Karpas-422 (cell line): ENCODE measurements around the gene DESI1. TPM values are rescaled to one million over a fixed set of nuclear protein-coding genes. Genes with fewer than 3 reads are reported as not detected.

Experiments
- DNase-seq: peaks from one replicate; pipeline ENCODE4 v3.0.0-alpha.2; 2015
- H2AFZ ChIP-seq: fragments of 200-600 bp; sonication (generic); 2 replicates; pipeline ENCODE4 v1.6.1; 2014; ENCODE audit warnings: antibody characterized with exemption, low read length, mixed read lengths
- H3K27ac ChIP-seq: fragments of 200-600 bp; sonication (generic); 2 replicates; pipeline ENCODE4 v1.5.1; 2014; ENCODE audit warnings: mild to moderate bottlenecking, low read length, moderate library complexity
- H3K27me3 ChIP-seq: fragments of 200-600 bp; sonication (generic); 2 replicates; pipeline ENCODE4 v1.6.1; 2014; ENCODE audit warnings: low read length, mixed read lengths
- H3K36me3 ChIP-seq: fragments of 200-600 bp; sonication (generic); 2 replicates; pipeline ENCODE4 v1.6.1; 2014; ENCODE audit warnings: low read length, mixed read lengths; ENCODE audit not compliant: insufficient read depth
- H3K4me1 ChIP-seq: fragments of 200-600 bp; sonication (generic); 2 replicates; pipeline ENCODE4 v1.6.1; 2014; ENCODE audit warnings: mild to moderate bottlenecking, low read length, mixed read lengths
- H3K4me2 ChIP-seq: fragments of 200-600 bp; sonication (generic); 2 replicates; pipeline ENCODE4 v1.6.1; 2014; ENCODE audit warnings: low read length, low read depth, mild to moderate bottlenecking; ENCODE audit not compliant: poor library complexity, severe bottlenecking
- H3K4me3 ChIP-seq: fragments of 200-600 bp; sonication (generic); 2 replicates; pipeline ENCODE4 v1.5.1; 2014; ENCODE audit warnings: mild to moderate bottlenecking, antibody characterized with exemption, low read length, mixed read lengths
- H3K79me2 ChIP-seq: fragments of 200-600 bp; sonication (generic); 2 replicates; pipeline ENCODE4 v1.6.1; 2014; ENCODE audit warnings: mild to moderate bottlenecking, low read length, mixed read lengths
- H3K9ac ChIP-seq: fragments of 200-600 bp; sonication (generic); 2 replicates; pipeline ENCODE4 v1.6.0; 2014; ENCODE audit warnings: low read length
- H3K9me2 ChIP-seq: fragments of 200-600 bp; sonication (generic), shearing (Covaris generic); replicated peaks from 2 replicates; pipeline ENCODE4 v1.6.0; 2014; ENCODE audit warnings: mild to moderate bottlenecking, low read length, moderate library complexity; ENCODE audit not compliant: insufficient read depth
- H3K9me3 ChIP-seq: fragments of 300-700, 200-600 bp; sonication (generic); 2 replicates; pipeline ENCODE4 v1.6.1; 2014; ENCODE audit warnings: low read length, mixed read lengths
- H4K20me1 ChIP-seq: fragments of 200-600 bp; sonication (generic); 2 replicates; pipeline ENCODE4 v1.6.1; 2014; ENCODE audit warnings: mild to moderate bottlenecking, antibody characterized with exemption, low read length, low read depth; ENCODE audit not compliant: insufficient read depth
- total RNA-seq: library from RNA; depleted of rRNA; stranded (reverse); fragments of >200 nt; shearing (Covaris generic); gene quantifications from 2 replicates; pipeline ENCODE4 v1.2.3, GENCODE V29; 2014; ENCODE audit warnings: low replicate concordance

DESI1 gene
- total RNA-seq, 1 experiment from 2014 or later: 76.0 TPM

DNA sequence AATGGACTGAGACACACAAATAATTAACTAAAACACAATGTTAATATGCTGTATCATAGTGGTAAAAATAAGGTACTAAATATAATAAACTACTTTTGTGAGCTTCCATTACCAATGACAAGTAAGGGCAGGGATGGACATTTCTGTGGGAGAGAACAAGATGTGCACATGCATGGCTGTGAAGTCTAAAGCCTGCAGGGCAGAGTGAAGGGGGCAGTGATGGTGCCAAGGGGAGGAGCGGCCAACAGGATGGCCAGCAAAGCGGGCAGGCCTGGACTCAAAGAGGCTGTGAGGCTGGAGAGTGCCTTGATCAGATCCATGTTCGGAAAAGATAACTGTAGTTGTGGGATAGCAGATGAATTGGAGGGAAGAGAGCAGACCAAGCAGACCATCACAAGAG is 12.5 kb downstream of the DESI1 start:
- H3K4me2 ChIP-seq: no peak overlapping the region
- no peak overlapping the region for H3K4me3 ChIP-seq
- H3K27ac ChIP-seq: no peak overlapping the region
- H3K4me1 ChIP-seq: no peaks in the 10 kb centered on the region
- no peaks in the 10 kb centered on the region for H3K9me3 ChIP-seq
- DNase-seq: no peak
- H3K9me2 ChIP-seq: no peaks in the 10 kb centered on the region
- peaks cover 36% of the 10 kb centered on the region; the same call in 1 of the 2 replicates for H3K36me3 ChIP-seq
- H3K79me2 ChIP-seq: peaks cover 28% of the 10 kb centered on the region
- peaks cover 9% of the 10 kb centered on the region; the same call in 1 of the 2 replicates for H4K20me1 ChIP-seq
- no peaks in the 10 kb centered on the region for H3K27me3 ChIP-seq
- no peak overlapping the region for H3K9ac ChIP-seq
- H2AFZ ChIP-seq: no peak overlapping the region

GRCh38 chr22:41603873-41604332 is 16.9 kb downstream of the DESI1 start:
- Histone ChIP-seq H3K9ac (no peak overlapping the region), H3K36me3 (peaks cover 40% of the 10 kb centered on the region; the same call in 1 of the 2 replicates), H3K27ac (no peak overlapping the region), H2AFZ (no peak overlapping the region), H3K79me2 (peaks cover 5% of the 10 kb centered on the region; the same call in 1 of the 2 replicates), H3K9me2 (no peaks in the 10 kb centered on the region), H3K4me3 (no peak overlapping the region), H3K27me3 (no peaks in the 10 kb centered on the region), H4K20me1 (peaks cover 5% of the 10 kb centered on the region; the same call in 1 of the 2 replicates), H3K4me1 (no peaks in the 10 kb centered on the region), H3K4me2 (no peak overlapping the region), H3K9me3 (no peaks in the 10 kb centered on the region)
- DNase-seq: no peak

- DNase-seq: no peak
- Histone ChIP-seq H3K4me2 (no peak overlapping the region), H3K27ac (no peak overlapping the region), H3K4me1 (no peaks in the 10 kb centered on the region), H3K9me2 (no peaks in the 10 kb centered on the region), H3K27me3 (no peaks in the 10 kb centered on the region), H3K4me3 (no peak overlapping the region), H3K9me3 (no peaks in the 10 kb centered on the region), H3K9ac (no peak overlapping the region), H4K20me1 (no peaks in the 10 kb centered on the region), H2AFZ (no peak overlapping the region), H3K79me2 (no peaks in the 10 kb centered on the region), H3K36me3 (peaks cover 33% of the 10 kb centered on the region; the same call in 1 of the 2 replicates)
Measured at GRCh38 chr22:41600976-41601375, 19.9 kb downstream of the DESI1 start.

- no peaks in the 10 kb centered on the region for H3K9me2 ChIP-seq
- H3K27me3 ChIP-seq: no peaks in the 10 kb centered on the region
- no peak for DNase-seq
- H2AFZ ChIP-seq: no peak overlapping the region
- H3K27ac ChIP-seq: no peak overlapping the region
- peaks cover 20% of the 10 kb centered on the region; the same call in 1 of the 2 replicates for H3K36me3 ChIP-seq
- H3K9ac ChIP-seq: no peak overlapping the region
- no peak overlapping the region for H3K4me2 ChIP-seq
- no peaks in the 10 kb centered on the region for H3K4me1 ChIP-seq
- no peaks in the 10 kb centered on the region for H3K9me3 ChIP-seq
- H4K20me1 ChIP-seq: no peaks in the 10 kb centered on the region
- no peaks in the 10 kb centered on the region for H3K79me2 ChIP-seq
- H3K4me3 ChIP-seq: no peak overlapping the region
Measured at GRCh38 chr22:41598891-41599635, 21.8 kb downstream of the DESI1 start.

DNA sequence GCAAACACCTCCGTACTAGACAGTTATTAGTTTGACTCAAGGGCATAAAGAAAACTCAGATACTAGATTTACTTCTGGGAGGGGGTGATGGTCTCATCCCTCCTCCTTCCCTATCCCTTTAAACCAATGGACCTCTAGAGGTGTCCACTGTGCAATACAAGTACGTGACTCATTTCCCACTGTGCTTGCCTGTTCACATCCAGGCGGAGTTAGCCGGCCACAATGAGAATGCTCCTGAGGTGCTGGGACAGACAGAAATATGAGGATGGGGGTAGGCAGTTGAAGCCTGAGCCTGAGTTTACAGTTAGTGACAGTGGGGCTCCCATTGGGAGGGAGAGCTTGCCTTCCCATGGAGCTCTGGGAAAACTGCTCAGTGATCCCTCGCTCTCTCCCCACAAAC is 22.8 kb downstream of the DESI1 start:
- Histone ChIP-seq H3K27ac (no peak overlapping the region), H3K79me2 (no peaks in the 10 kb centered on the region), H3K4me3 (no peak overlapping the region), H3K36me3 (peaks cover 14% of the 10 kb centered on the region; the same call in 1 of the 2 replicates), H3K4me1 (no peaks in the 10 kb centered on the region), H3K27me3 (no peaks in the 10 kb centered on the region), H3K9ac (no peak overlapping the region), H4K20me1 (no peaks in the 10 kb centered on the region), H3K9me3 (no peaks in the 10 kb centered on the region), H3K9me2 (no peaks in the 10 kb centered on the region), H3K4me2 (no peak overlapping the region), H2AFZ (no peak overlapping the region)
- no peak for DNase-seq

GRCh38 chr22:41597635-41597953 is 23.2 kb downstream of the DESI1 start:
- Histone ChIP-seq H3K9ac (no peak overlapping the region), H3K9me3 (no peaks in the 10 kb centered on the region)

GRCh38 chr22:41596776-41597634 is 23.8 kb downstream of the DESI1 start:
- no peak overlapping the region for H3K27ac ChIP-seq
- no peak overlapping the region for H3K4me2 ChIP-seq
- H3K9me3 ChIP-seq: no peaks in the 10 kb centered on the region
- H3K27me3 ChIP-seq: no peaks in the 10 kb centered on the region
- no peak overlapping the region for H2AFZ ChIP-seq
- H3K79me2 ChIP-seq: no peaks in the 10 kb centered on the region
- H3K4me1 ChIP-seq: no peaks in the 10 kb centered on the region
- no peaks in the 10 kb centered on the region for H4K20me1 ChIP-seq
- peaks cover 5% of the 10 kb centered on the region; the same call in 1 of the 2 replicates for H3K36me3 ChIP-seq
- no peak overlapping the region for H3K4me3 ChIP-seq
- H3K9ac ChIP-seq: no peak overlapping the region
- no peaks in the 10 kb centered on the region for H3K9me2 ChIP-seq
- peak; percentile 76 for DNase-seq

More at GRCh38 chr22:41597635-41597953, 23.2 kb downstream of the DESI1 start:
- H3K4me3 ChIP-seq: no peak overlapping the region
- H3K36me3 ChIP-seq: peaks cover 10% of the 10 kb centered on the region; the same call in 1 of the 2 replicates
- no peak overlapping the region for H3K27ac ChIP-seq
- no peak overlapping the region for H3K4me2 ChIP-seq
- H3K79me2 ChIP-seq: no peaks in the 10 kb centered on the region
- no peaks in the 10 kb centered on the region for H3K9me2 ChIP-seq
- no peaks in the 10 kb centered on the region for H3K27me3 ChIP-seq
- DNase-seq: no peak
- H2AFZ ChIP-seq: no peak overlapping the region
- H3K4me1 ChIP-seq: no peaks in the 10 kb centered on the region
- no peaks in the 10 kb centered on the region for H4K20me1 ChIP-seq

DNA sequence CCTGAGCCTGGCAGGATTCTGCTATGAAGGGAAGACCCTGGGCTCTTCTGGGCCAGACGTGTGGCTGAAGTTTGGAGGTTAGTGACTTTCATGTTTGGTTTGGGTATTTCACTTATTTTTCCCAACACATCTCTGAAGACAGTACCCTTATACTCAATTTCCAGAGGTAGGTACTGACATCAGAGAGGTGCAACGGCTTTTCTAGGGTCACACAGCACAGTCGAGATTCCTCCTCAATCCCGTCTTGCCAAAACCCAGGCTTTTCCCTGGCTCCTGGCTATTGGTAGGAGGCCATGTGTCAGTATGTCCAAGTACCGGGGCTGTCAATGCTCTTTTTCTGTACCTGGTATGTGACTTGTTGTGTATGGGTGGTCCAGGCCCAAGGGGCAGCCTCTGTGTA is 25.1 kb downstream of the DESI1 start:
- Histone ChIP-seq H3K4me2 (no peak overlapping the region), H3K79me2 (no peaks in the 10 kb centered on the region), H3K27me3 (no peaks in the 10 kb centered on the region), H3K9me3 (no peaks in the 10 kb centered on the region), H3K27ac (no peak overlapping the region), H3K9me2 (no peaks in the 10 kb centered on the region), H2AFZ (no peak overlapping the region), H3K4me1 (peaks cover under 1% of the 10 kb centered on the region; the same call in 1 of the 2 replicates), H3K9ac (no peak overlapping the region), H3K4me3 (no peak overlapping the region), H3K36me3 (peaks cover 2% of the 10 kb centered on the region; the same call in 1 of the 2 replicates), H4K20me1 (no peaks in the 10 kb centered on the region)
- DNase-seq: no peak
